WI38 (cell line): Measurements from ENCODE around the gene SH3GLB2.

Experiments
- H3K4me3 ChIP-seq: 2 replicates; pipeline ENCODE4 v1.5.1; 2011; ENCODE audit warnings: low read depth, mild to moderate bottlenecking, control low read depth, low read length
- CTCF ChIP-seq: IDR thresholded peaks from 2 replicates; pipeline ENCODE4 v1.5.1; 2012; ENCODE audit warnings: low read depth, mild to moderate bottlenecking, control low read depth, low read length

Gene SH3GLB2

GRCh38 chr9:129063061-129063460 lies 34.9 kb upstream of the SH3GLB2 start:
- TF ChIP-seq CTCF = no peak
- no peak overlapping the region for H3K4me3 ChIP-seq

- TF ChIP-seq CTCF = no peak
- no peak overlapping the region for H3K4me3 ChIP-seq
Observed at GRCh38 chr9:129060991-129061390, 32.9 kb upstream of the SH3GLB2 start.

GRCh38 chr9:129059796-129060785 lies 32.0 kb upstream of the SH3GLB2 start:
- no peak for TF ChIP-seq CTCF
- no peak overlapping the region for H3K4me3 ChIP-seq

- TF ChIP-seq CTCF = no peak
Observed at GRCh38 chr9:129058965-129059795, 31.0 kb upstream of the SH3GLB2 start.

GRCh38 chr9:129054163-129054851 lies 26.2 kb upstream of the SH3GLB2 start:
- H3K4me3 ChIP-seq = no peak overlapping the region
- TF ChIP-seq CTCF = no peak

More at GRCh38 chr9:129058965-129059795, 31.0 kb upstream of the SH3GLB2 start:
- H3K4me3 ChIP-seq = no peak overlapping the region

- TF ChIP-seq CTCF = no peak
- H3K4me3 ChIP-seq = no peak overlapping the region
Observed at GRCh38 chr9:129053020-129053419, 24.9 kb upstream of the SH3GLB2 start.
